Measurements from ENCODE around the gene RSPO4. TPM values are rescaled to one million over a fixed set of nuclear protein-coding genes. Genes with fewer than 3 reads are reported as not detected.

RSPO4 gene
- total and polyA plus RNA-seq, 2 donors from 2014 or later, result 0.13 to 0.45 TPM

GRCh38 chr20:1041845-1042390 is 39.8 kb upstream of the RSPO4 start:
- H3K9ac ChIP-seq (ENCODE audit: low read length in 3 of 3), result no peak overlapping the region
- no peaks in the 10 kb centered on the region for H3K36me3 ChIP-seq (ENCODE audit: control insufficient read depth in 2 of 3, insufficient read depth in 3 of 3, low read length in 3 of 3)
- no peaks in the 10 kb centered on the region for H3K9me3 ChIP-seq (ENCODE audit: control insufficient read depth in 2 of 3, insufficient read depth in 1 of 3, low read length in 3 of 3)
- DNase-seq (no peak), FAIRE-seq (no peak)
- no peak for TF ChIP-seq CTCF (IDR thresholded peaks at IDR 0.05; ENCODE audit: borderline replicate concordance, extremely low read depth, insufficient read depth)
- H3K4me1 ChIP-seq (ENCODE audit: control insufficient read depth in 2 of 3, insufficient read depth in 2 of 3, low read depth in 1 of 3, low read length in 3 of 3), result no peaks in the 10 kb centered on the region
- intact Hi-C loops (cut with DNase I), result no loop called here
- no peaks in the 10 kb centered on the region for H3K27me3 ChIP-seq (ENCODE audit: control insufficient read depth, insufficient read depth, low read length)
- no peak overlapping the region for H3K4me3 ChIP-seq (ENCODE audit: low read length in 3 of 3)
- H3K27ac ChIP-seq (ENCODE audit: low read depth in 2 of 2, low read length in 2 of 2), result no peak overlapping the region

GRCh38 chr20:1038205-1038604 is 36.1 kb upstream of the RSPO4 start:
- DNase-seq, result no peak
- Histone ChIP-seq H3K9me3 (ENCODE audit: control insufficient read depth in 2 of 3, insufficient read depth in 1 of 3, low read length in 3 of 3) (no peaks in the 10 kb centered on the region), H3K4me3 (ENCODE audit: low read length in 3 of 3) (no peak overlapping the region), H3K9ac (ENCODE audit: low read length in 3 of 3) (no peak overlapping the region), H3K27me3 (ENCODE audit: control insufficient read depth, insufficient read depth, low read length) (no peaks in the 10 kb centered on the region), H3K36me3 (ENCODE audit: control insufficient read depth in 2 of 3, insufficient read depth in 3 of 3, low read length in 3 of 3) (no peaks in the 10 kb centered on the region), H3K27ac (ENCODE audit: low read depth in 2 of 2, low read length in 2 of 2) (no peak overlapping the region), H3K4me1 (ENCODE audit: control insufficient read depth in 2 of 3, insufficient read depth in 2 of 3, low read depth in 1 of 3, low read length in 3 of 3) (no peaks in the 10 kb centered on the region)
- no peak for FAIRE-seq
- intact Hi-C loops (cut with DNase I), result no loop called here
- no peak for TF ChIP-seq CTCF (IDR thresholded peaks at IDR 0.05; ENCODE audit: borderline replicate concordance, extremely low read depth, insufficient read depth)

DNA sequence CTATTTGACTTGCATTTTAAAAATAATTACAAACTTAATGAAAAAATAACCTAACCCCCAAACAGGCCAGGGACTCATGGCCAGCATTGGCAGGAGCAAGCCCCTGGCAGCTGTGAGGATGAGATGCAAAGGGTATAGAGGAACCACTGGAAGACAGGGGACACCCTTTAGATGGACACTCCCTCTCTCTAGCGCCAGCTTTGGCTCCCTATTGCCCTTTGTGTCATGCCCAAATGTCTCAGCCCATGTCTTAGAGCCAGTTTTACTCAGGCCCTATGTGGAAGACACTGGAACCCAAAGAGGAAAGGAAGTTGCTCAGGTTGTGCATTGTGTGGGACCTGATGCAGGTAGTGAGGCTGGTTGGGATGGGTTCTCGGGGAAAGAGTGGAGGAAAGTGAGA is 34.9 kb upstream of the RSPO4 start:
- H3K4me3 ChIP-seq (ENCODE audit: low read length in 3 of 3), result no peak overlapping the region
- H3K27me3 ChIP-seq (ENCODE audit: control insufficient read depth, insufficient read depth, low read length), result no peaks in the 10 kb centered on the region
- H3K9me3 ChIP-seq (ENCODE audit: control insufficient read depth in 2 of 3, insufficient read depth in 1 of 3, low read length in 3 of 3), result no peaks in the 10 kb centered on the region
- DNase-seq (no peak), FAIRE-seq (no peak)
- intact Hi-C loops (cut with DNase I), result no loop called here
- H3K4me1 ChIP-seq (ENCODE audit: control insufficient read depth in 2 of 3, insufficient read depth in 2 of 3, low read depth in 1 of 3, low read length in 3 of 3), result no peaks in the 10 kb centered on the region
- no peaks in the 10 kb centered on the region for H3K36me3 ChIP-seq (ENCODE audit: control insufficient read depth in 2 of 3, insufficient read depth in 3 of 3, low read length in 3 of 3)
- TF ChIP-seq CTCF (IDR thresholded peaks at IDR 0.05; ENCODE audit: borderline replicate concordance, extremely low read depth, insufficient read depth), result no peak
- H3K27ac ChIP-seq (ENCODE audit: low read depth in 2 of 2, low read length in 2 of 2), result no peak overlapping the region
- no peak overlapping the region for H3K9ac ChIP-seq (ENCODE audit: low read length in 3 of 3)

DNA sequence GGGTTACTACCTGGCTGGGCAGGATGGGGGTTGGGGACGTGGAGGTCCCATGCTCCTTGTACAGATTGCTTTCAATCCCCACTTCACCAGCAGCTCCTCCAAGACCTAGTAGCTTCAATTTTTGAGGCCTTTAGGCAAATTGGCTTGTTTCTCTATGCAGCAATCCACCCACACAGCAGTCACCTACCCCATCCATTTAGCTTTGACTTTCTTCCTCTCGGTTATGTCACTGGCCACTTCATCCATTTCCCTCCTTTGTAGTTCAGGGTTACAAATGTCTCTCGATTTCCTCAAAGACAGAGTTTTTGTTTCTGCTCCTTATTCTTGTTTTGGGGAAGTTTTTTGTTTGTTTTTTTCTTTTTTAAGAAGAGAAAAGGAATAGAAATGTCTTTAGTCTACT is 33.4 kb upstream of the RSPO4 start:
- no peaks in the 10 kb centered on the region for H3K4me1 ChIP-seq (ENCODE audit: control insufficient read depth in 2 of 3, insufficient read depth in 2 of 3, low read depth in 1 of 3, low read length in 3 of 3)
- no peak overlapping the region for H3K27ac ChIP-seq (ENCODE audit: low read depth in 2 of 2, low read length in 2 of 2)
- H3K27me3 ChIP-seq (ENCODE audit: control insufficient read depth, insufficient read depth, low read length), result no peaks in the 10 kb centered on the region
- TF ChIP-seq CTCF (IDR thresholded peaks at IDR 0.05; ENCODE audit: borderline replicate concordance, extremely low read depth, insufficient read depth), result no peak
- no peaks in the 10 kb centered on the region for H3K36me3 ChIP-seq (ENCODE audit: control insufficient read depth in 2 of 3, insufficient read depth in 3 of 3, low read length in 3 of 3)
- FAIRE-seq, result no peak
- intact Hi-C loops (cut with DNase I), result no loop called here
- no peak for DNase-seq
- H3K4me3 ChIP-seq (ENCODE audit: low read length in 3 of 3), result no peak overlapping the region
- H3K9me3 ChIP-seq (ENCODE audit: control insufficient read depth in 2 of 3, insufficient read depth in 1 of 3, low read length in 3 of 3), result no peaks in the 10 kb centered on the region
- H3K9ac ChIP-seq (ENCODE audit: low read length in 3 of 3), result no peak overlapping the region

Data from kidney (tissue), 14 donors.